ENCODE measurements around the gene PEX16.

- TF ChIP-seq POLR2AphosphoS5 (IDR thresholded peaks at IDR 0.05; ENCODE audit: low read depth, low read length), result no peak
- TF ChIP-seq TAF1 (IDR thresholded peaks at IDR 0.05; ENCODE audit: borderline replicate concordance, insufficient read depth, low read length), result no peak
- TF ChIP-seq REST (IDR thresholded peaks at IDR 0.05; ENCODE audit: insufficient read depth in 1 of 2, low read depth in 2 of 2, low read length in 2 of 2), result no peak
These were observed 3.6 kb downstream of the PEX16 start for GRCh38 chr11:45913942-45914635.
